Measurements from ENCODE around the gene DOK7. TPM values are rescaled to one million over a fixed set of nuclear protein-coding genes. Genes with fewer than 3 reads are reported as not detected.

Gene DOK7
- total RNA-seq, 1 experiment from 2014 or later = 0.26 TPM

- no peak for TF ChIP-seq CTCF (conservative IDR thresholded peaks at IDR 0.05)
- Histone ChIP-seq H3K9me3 (ENCODE audit: control insufficient read depth, low read depth, low read length) (no peaks in the 10 kb centered on the region), H3K18ac (ENCODE audit: insufficient read length, low read depth, low read length) (no peak overlapping the region), H3K9ac (ENCODE audit: extremely low read depth, insufficient read length, low read length) (no peak overlapping the region), H3K4me2 (ENCODE audit: insufficient read depth, insufficient read length, low read length) (no peak overlapping the region), H2BK12ac (ENCODE audit: insufficient read length, low read depth, low read length) (no peak overlapping the region), H3K14ac (ENCODE audit: insufficient read depth, low read length) (no peak overlapping the region; the same call in 1 of the 2 replicates), H3K23me2 (ENCODE audit: insufficient read length, low read depth, low read length, poor library complexity, severe bottlenecking) (no peaks in the 10 kb centered on the region), H4K20me1 (ENCODE audit: control insufficient read depth, insufficient read depth, insufficient read length) (no peaks in the 10 kb centered on the region), H3K27ac (ENCODE audit: insufficient read length, low read depth, low read length) (no peak overlapping the region), H3K27me3 (ENCODE audit: insufficient read depth, low read length) (peaks cover 3% of the 10 kb centered on the region; the same call in 1 of the 2 replicates), H2BK5ac (ENCODE audit: insufficient read length, low read length) (no peak overlapping the region), H2BK15ac (ENCODE audit: low read depth, low read length) (no peak overlapping the region), H4K91ac (ENCODE audit: insufficient read length, low read depth, low read length) (no peak overlapping the region), H3K79me1 (ENCODE audit: insufficient read depth, low read depth, low read length, poor library complexity, severe bottlenecking) (no peaks in the 10 kb centered on the region), H2BK20ac (ENCODE audit: low read depth, low read length, poor library complexity, severe bottlenecking) (no peak overlapping the region), H4K8ac (replicated peaks; ENCODE audit: insufficient read length, low read depth, low read length) (no peak overlapping the region), H4K5ac (ENCODE audit: insufficient read length, low read depth, low read length) (no peak overlapping the region), H3K4ac (ENCODE audit: low read depth, low read length) (no peak overlapping the region), H2BK120ac (ENCODE audit: low read depth, low read length, poor library complexity, severe bottlenecking) (no peak overlapping the region), H3T11ph (ENCODE audit: low read length) (no peak overlapping the region), H2AFZ (ENCODE audit: low read length) (no peak overlapping the region), H3K23ac (ENCODE audit: insufficient read length, low read depth, low read length) (no peak overlapping the region), H2AK5ac (ENCODE audit: insufficient read length, low read length) (no peak overlapping the region), H3K4me1 (ENCODE audit: insufficient read depth, low read length) (no peaks in the 10 kb centered on the region), H3K79me2 (ENCODE audit: insufficient read depth, low read length) (no peaks in the 10 kb centered on the region), H3K56ac (ENCODE audit: insufficient read length, low read depth, low read length) (no peak overlapping the region)
- WGBS (ENCODE audit: extremely low coverage, insufficient read length, low lambda C conversion rate) = no CpG with 5 or more reads among the region's 13 CpGs
- Mint-ChIP-seq H3K27me3 (ENCODE audit: low read depth) (peaks cover 90% of the 10 kb centered on the region), H3K27ac (no peak overlapping the region), H3K9me3 (no peaks in the 10 kb centered on the region), H3K4me3 (no peak overlapping the region), H3K4me1 (peaks cover 2 to 7% of the 10 kb centered on the region in 2 experiments; a peak in 2 of 4 replicates), H3K36me3 (ENCODE audit: insufficient read depth in 1 of 3, low read depth in 3 of 3) (no peaks in the 10 kb centered on the region)
- no peak for DNase-seq
Measured at GRCh38 chr4:3473996-3474765, 11.1 kb downstream of the DOK7 start.

Measured in H9 (cell line).